ENCODE data around the gene KRT20.

The KRT20 gene

GRCh38 chr17:40828454-40829044, 56.5 kb downstream of the KRT20 start:
- H3K4me3 ChIP-seq (ENCODE audit: low read depth, low read length), result no peak overlapping the region
- TF ChIP-seq MYC (IDR thresholded peaks at IDR 0.05; ENCODE audit: low read depth, low read length) (no peak), POLR2A (IDR thresholded peaks at IDR 0.05; ENCODE audit: extremely low read depth, insufficient read length) (no peak), MAX (IDR thresholded peaks at IDR 0.05; ENCODE audit: low read depth, low read length) (no peak)
- TF ChIP-seq, protein P1, sequence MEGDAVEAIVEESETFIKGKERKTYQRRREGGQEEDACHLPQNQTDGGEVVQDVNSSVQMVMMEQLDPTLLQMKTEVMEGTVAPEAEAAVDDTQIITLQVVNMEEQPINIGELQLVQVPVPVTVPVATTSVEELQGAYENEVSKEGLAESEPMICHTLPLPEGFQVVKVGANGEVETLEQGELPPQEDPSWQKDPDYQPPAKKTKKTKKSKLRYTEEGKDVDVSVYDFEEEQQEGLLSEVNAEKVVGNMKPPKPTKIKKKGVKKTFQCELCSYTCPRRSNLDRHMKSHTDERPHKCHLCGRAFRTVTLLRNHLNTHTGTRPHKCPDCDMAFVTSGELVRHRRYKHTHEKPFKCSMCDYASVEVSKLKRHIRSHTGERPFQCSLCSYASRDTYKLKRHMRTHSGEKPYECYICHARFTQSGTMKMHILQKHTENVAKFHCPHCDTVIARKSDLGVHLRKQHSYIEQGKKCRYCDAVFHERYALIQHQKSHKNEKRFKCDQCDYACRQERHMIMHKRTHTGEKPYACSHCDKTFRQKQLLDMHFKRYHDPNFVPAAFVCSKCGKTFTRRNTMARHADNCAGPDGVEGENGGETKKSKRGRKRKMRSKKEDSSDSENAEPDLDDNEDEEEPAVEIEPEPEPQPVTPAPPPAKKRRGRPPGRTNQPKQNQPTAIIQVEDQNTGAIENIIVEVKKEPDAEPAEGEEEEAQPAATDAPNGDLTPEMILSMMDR (IDR thresholded peaks at IDR 0.05; ENCODE audit: low read depth, low read length), result no peak
- no peak for DNase-seq (ENCODE audit: low read depth)

DNA sequence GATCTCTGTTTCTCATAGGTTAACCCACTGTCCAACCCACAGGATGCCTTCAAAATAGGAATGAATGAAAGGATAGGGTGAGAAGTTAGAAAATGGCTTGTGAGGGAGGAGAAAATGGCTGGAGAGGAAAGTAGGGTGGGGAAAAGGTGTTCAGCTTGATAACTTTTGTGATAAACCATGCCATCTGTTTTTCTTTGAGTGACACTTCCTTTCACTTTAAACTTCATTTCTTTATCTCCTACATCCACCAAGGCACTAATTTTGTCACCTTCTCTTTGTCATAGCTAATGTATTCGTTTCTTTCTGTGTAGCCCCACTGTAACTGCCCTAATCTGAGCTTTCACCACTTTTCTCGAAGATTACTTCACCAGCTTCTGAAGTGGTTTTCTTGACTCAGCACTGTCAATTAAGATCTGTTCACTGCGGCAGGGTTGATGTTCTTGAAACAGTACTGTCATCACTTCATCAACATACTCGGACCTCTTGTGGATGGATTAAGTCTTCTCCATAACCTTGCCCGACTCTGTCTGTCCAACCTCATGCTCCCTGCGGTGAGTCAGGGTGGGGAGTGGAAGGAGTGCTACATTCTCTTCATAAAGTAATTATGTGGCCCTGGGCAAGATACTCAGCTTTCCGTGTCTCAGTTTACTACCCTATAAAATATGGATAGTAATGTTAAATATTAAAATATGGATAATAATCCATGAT, 57.1 kb downstream of the KRT20 start:
- TF ChIP-seq POLR2A (IDR thresholded peaks at IDR 0.05; ENCODE audit: extremely low read depth, insufficient read length) (no peak), MYC (IDR thresholded peaks at IDR 0.05; ENCODE audit: low read depth, low read length) (no peak), MAX (IDR thresholded peaks at IDR 0.05; ENCODE audit: low read depth, low read length) (no peak)
- TF ChIP-seq, protein P1 (IDR thresholded peaks at IDR 0.05; ENCODE audit: low read depth, low read length), result no peak
- DNase-seq (ENCODE audit: low read depth), result no peak
- H3K4me3 ChIP-seq (ENCODE audit: low read depth, low read length), result no peak overlapping the region
